SK-N-SH (cell line): ENCODE results near the gene ZNRF1. TPM values are rescaled to one million over a fixed set of nuclear protein-coding genes. Genes with fewer than 3 reads are reported as not detected.

Source experiments
- CTCF ChIA-PET: fragments of 300-600, 350-600 bp; formaldehyde crosslinking; extraction: SDS; loops from one replicate; lab custom pipeline; 2021; lab: Yijun Ruan, JAX
- POLR2A ChIA-PET: fragments of 350-600 bp; sonication (Branson Sonifier 250); formaldehyde crosslinking; extraction: SDS; loops from one replicate; lab custom pipeline; 2020; ENCODE audit warnings: antibody characterized with exemption, inconsistent platforms; lab: Yijun Ruan, JAX
- DNase-seq: peaks from one replicate; pipeline ENCODE4 v3.0.0; 2012
- H2AFZ ChIP-seq: fragments of 200-600 bp; sonication (generic); 2 replicates; pipeline ENCODE4 v1.8.1; 2016; ENCODE audit warnings: antibody characterized with exemption, mild to moderate bottlenecking, low read depth
- H3F3A ChIP-seq: fragments of 200-600 bp; sonication (generic); replicated peaks from 2 replicates; pipeline ENCODE3; 2016; ENCODE audit warnings: antibody characterized with exemption, mild to moderate bottlenecking; ENCODE audit not compliant: insufficient read depth
- H3K27ac ChIP-seq, 2 experiments: fragments of 200-500 bp in 1 of 2; fragments of 200-600 bp in 1 of 2; sonication (Bioruptor generic) in 1 of 2; sonication (generic), shearing (Covaris generic) in 1 of 2; 2 replicates each; pipeline versions ENCODE4 v1.5.1 to v1.6.1; 2014 to 2016; ENCODE audit warnings: low read depth in 2 of 2, inconsistent platforms in 1 of 2, low read length in 1 of 2, mild to moderate bottlenecking in 1 of 2, mixed read lengths in 1 of 2
- H3K27me3 ChIP-seq: fragments of 200-600 bp; sonication (generic), shearing (Covaris generic); 2 replicates; pipeline ENCODE4 v1.6.1; 2016; ENCODE audit warnings: mixed run types; ENCODE audit not compliant: insufficient read depth
- H3K36me3 ChIP-seq, 2 experiments: fragments of 200-500 bp in 1 of 2; fragments of 200-600 bp in 1 of 2; sonication (Bioruptor generic) in 1 of 2; sonication (generic) in 1 of 2; replicated peaks in 1 of 2; 2 replicates each; pipeline versions ENCODE3 to v1.5.1; 2014 to 2016; ENCODE audit warnings: low read length in 1 of 2, mild to moderate bottlenecking in 1 of 2; ENCODE audit not compliant: insufficient read depth in 2 of 2, control insufficient read depth in 1 of 2
- H3K4me1 ChIP-seq, 2 experiments: fragments of 200-500 bp in 1 of 2; fragments of 200-600 bp in 1 of 2; sonication (Bioruptor generic) in 1 of 2; sonication (generic), shearing (Covaris generic) in 1 of 2; 2 replicates each; pipeline versions ENCODE4 v1.5.1 to v1.6.1; 2014 to 2016; ENCODE audit warnings: low read depth in 1 of 2, low read length in 1 of 2, mixed run types in 1 of 2; ENCODE audit not compliant: insufficient read depth in 2 of 2, control insufficient read depth in 1 of 2
- H3K4me2 ChIP-seq: fragments of 200-600 bp; sonication (generic), shearing (Covaris generic); 2 replicates; pipeline ENCODE4 v1.6.1; 2017; ENCODE audit warnings: mixed run types
- H3K4me3 ChIP-seq, 2 experiments: fragments of 200-500 bp in 1 of 2; fragments of 200-600 bp in 1 of 2; sonication (Bioruptor generic) in 1 of 2; sonication (generic), shearing (Covaris generic) in 1 of 2; 2 replicates each; pipeline versions ENCODE4 v1.5.1 to v1.8.1; 2014 to 2016; ENCODE audit warnings: low read depth in 2 of 2, inconsistent platforms in 1 of 2, low read length in 1 of 2, mild to moderate bottlenecking in 1 of 2, mixed read lengths in 1 of 2, moderate library complexity in 1 of 2
- H3K79me2 ChIP-seq: fragments of 200-600 bp; sonication (generic); 2 replicates; pipeline ENCODE4 v1.8.1; 2017; ENCODE audit warnings: mild to moderate bottlenecking; ENCODE audit not compliant: insufficient read depth
- H3K9ac ChIP-seq: fragments of 200-600 bp; sonication (generic); 2 replicates; pipeline ENCODE4 v1.6.1; 2017; ENCODE audit warnings: mixed run types
- H3K9me2 ChIP-seq: fragments of 200-600 bp; sonication (generic); 2 replicates; pipeline ENCODE4 v1.6.1; 2017; ENCODE audit warnings: mixed run types
- H3K9me3 ChIP-seq: fragments of 200-600 bp; sonication (generic); 2 replicates; pipeline ENCODE4 v1.6.1; 2017; ENCODE audit warnings: mixed run types, mild to moderate bottlenecking, moderate library complexity
- H4K20me1 ChIP-seq: fragments of 200-600 bp; sonication (generic); 2 replicates; pipeline ENCODE4 v1.6.1; 2017; ENCODE audit warnings: mild to moderate bottlenecking, mixed run types; ENCODE audit not compliant: insufficient read depth
- CHD2 ChIP-seq: fragments of 150-350 bp; IDR thresholded peaks from 2 replicates; pipeline ENCODE4 v1.6.1; 2018; ENCODE audit warnings: low read length; ENCODE audit not compliant: partially characterized antibody
- FOSL2 ChIP-seq: IDR thresholded peaks from 2 replicates; pipeline ENCODE4 v1.4.0; 2012; ENCODE audit warnings: low read depth, mild to moderate bottlenecking, moderate library complexity, borderline replicate concordance
- FOXJ3 ChIP-seq: sonication (generic); formaldehyde crosslinking; IDR thresholded peaks from 2 replicates; pipeline ENCODE4 v1.5.1; 2020; ENCODE audit warnings: mild to moderate bottlenecking, missing genetic modification reagents
- GABPA ChIP-seq: IDR thresholded peaks from 2 replicates; pipeline ENCODE4 v1.4.0; 2012; ENCODE audit warnings: low read depth, mild to moderate bottlenecking
- JUND ChIP-seq: IDR thresholded peaks from 2 replicates; pipeline ENCODE4 v1.4.0; 2012
- NFIC ChIP-seq: IDR thresholded peaks from 2 replicates; pipeline ENCODE4 v1.4.0; 2012; ENCODE audit warnings: borderline replicate concordance
- RAD21 ChIP-seq: IDR thresholded peaks from 2 replicates; pipeline ENCODE4 v1.6.1; 2012; ENCODE audit warnings: mild to moderate bottlenecking, low read length
- RFX5 ChIP-seq: IDR thresholded peaks from 2 replicates; pipeline ENCODE4 v1.6.1; 2012; ENCODE audit warnings: mild to moderate bottlenecking, improper control_type of control experiment, low read length
- RXRA ChIP-seq: IDR thresholded peaks from 2 replicates; pipeline ENCODE4 v1.4.0; 2012; ENCODE audit warnings: low read depth, mild to moderate bottlenecking, borderline replicate concordance
- SIN3A ChIP-seq: IDR thresholded peaks from 2 replicates; pipeline ENCODE4 v1.6.1; 2012; ENCODE audit warnings: low read depth, mild to moderate bottlenecking, low read length, moderate library complexity, borderline replicate concordance
- SMC3 ChIP-seq: IDR thresholded peaks from 2 replicates; pipeline ENCODE4 v1.6.1; 2012; ENCODE audit warnings: low read depth, low read length, improper control_type of control experiment
- TAF1 ChIP-seq: IDR thresholded peaks from 2 replicates; pipeline ENCODE4 v1.6.1; 2012; ENCODE audit warnings: low read depth, mild to moderate bottlenecking, low read length, moderate library complexity, borderline replicate concordance
- TCF12 ChIP-seq: IDR thresholded peaks from 2 replicates; pipeline ENCODE4 v1.4.0; 2012
- TEAD4 ChIP-seq: IDR thresholded peaks from 2 replicates; pipeline ENCODE4 v1.4.0; 2012; ENCODE audit warnings: mild to moderate bottlenecking, borderline replicate concordance; ENCODE audit not compliant: insufficient read depth
- WGBS: methylation state at CpG from one replicate; pipeline ENCODE4 v1.1.6; 2017; ENCODE audit warnings: low lambda C conversion rate; 5-methylcytosine and 5-hydroxymethylcytosine counted together
- polyA plus RNA-seq, 3 experiments: library from polyadenylated mRNA; depleted of rRNA; stranded (reverse); fragments of >200 nt; gene quantifications; 2 replicates each; pipeline ENCODE4 v1.2.3, GENCODE V29; 2012
- TF ChIP-seq, protein P1 (sequence below): IDR thresholded peaks from 2 replicates; pipeline ENCODE4 v1.4.0; 2012; ENCODE audit warnings: low read depth
- TF ChIP-seq, protein P2 (sequence below): IDR thresholded peaks from 2 replicates; pipeline ENCODE4 v1.4.0; 2012; ENCODE audit warnings: low read depth, borderline replicate concordance
- TF ChIP-seq, protein P3 (sequence below): fragments of 150-350 bp; IDR thresholded peaks from 2 replicates; pipeline ENCODE4 v1.6.1; 2017; ENCODE audit warnings: antibody characterized with exemption, low read length, low read depth, borderline replicate concordance
- TF ChIP-seq, protein P4 (sequence below): IDR thresholded peaks from 2 replicates; pipeline ENCODE4 v1.4.0; 2012; ENCODE audit warnings: low read depth, borderline replicate concordance
- TF ChIP-seq, protein P5 (sequence below): fragments of 200-600 bp; sonication (generic); IDR thresholded peaks from 2 replicates; pipeline ENCODE4 v1.6.1; 2017; ENCODE audit warnings: antibody characterized with exemption, mild to moderate bottlenecking, moderate library complexity

The ZNRF1 gene
- polyA plus RNA-seq, 1 of the 3 experiments (the other 2 are of a cell fraction) = 23.7 TPM

DNA sequence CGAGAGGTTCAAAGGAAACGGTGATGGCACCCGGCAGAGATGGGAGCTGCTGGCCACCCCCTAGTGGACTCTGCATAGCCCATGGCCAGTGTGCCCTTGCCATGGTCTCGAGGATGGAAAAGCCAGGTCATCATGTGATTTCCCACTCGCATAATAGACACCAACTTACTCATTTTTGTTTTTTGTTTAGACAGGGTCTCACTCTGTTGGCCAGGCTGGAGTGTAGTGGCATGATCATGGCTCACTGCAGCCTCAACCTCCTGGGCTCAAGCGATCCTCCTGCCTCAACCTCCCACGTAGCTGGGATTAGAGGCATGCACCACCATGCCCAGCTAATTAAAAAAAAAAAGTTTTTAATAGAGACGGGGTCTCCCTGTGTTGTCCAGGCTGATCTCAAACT, 90.1 kb downstream of the ZNRF1 start:
- H3K27ac ChIP-seq = no peak overlapping the region; a peak in 1 of 4 replicates
- H3K27me3 ChIP-seq = no peaks in the 10 kb centered on the region
- H3K4me2 ChIP-seq = no peak overlapping the region
- no peaks in the 10 kb centered on the region for H3K9me2 ChIP-seq
- CTCF ChIA-PET = interaction anchor here (0.8 to 2.9 kb wide), 5 partner anchors 8 to 107 kb away, joined by 3 to 18 read pairs (median 4); partner anchors contain the start of gene ZNRF1
- H3K79me2 ChIP-seq = peaks cover 61% of the 10 kb centered on the region
- DNase-seq = no peak
- peaks cover 13 to 31% of the 10 kb centered on the region in 2 experiments; a peak in 3 of 4 replicates for H3K4me1 ChIP-seq
- no peaks in the 10 kb centered on the region for H3K9me3 ChIP-seq
- peaks cover 3% of the 10 kb centered on the region for H3F3A ChIP-seq
- TF ChIP-seq, protein P1, sequence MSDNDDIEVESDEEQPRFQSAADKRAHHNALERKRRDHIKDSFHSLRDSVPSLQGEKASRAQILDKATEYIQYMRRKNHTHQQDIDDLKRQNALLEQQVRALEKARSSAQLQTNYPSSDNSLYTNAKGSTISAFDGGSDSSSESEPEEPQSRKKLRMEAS = no peak
- no peak for TF ChIP-seq SIN3A
- TF ChIP-seq TAF1 = no peak
- TF ChIP-seq, protein P2, sequence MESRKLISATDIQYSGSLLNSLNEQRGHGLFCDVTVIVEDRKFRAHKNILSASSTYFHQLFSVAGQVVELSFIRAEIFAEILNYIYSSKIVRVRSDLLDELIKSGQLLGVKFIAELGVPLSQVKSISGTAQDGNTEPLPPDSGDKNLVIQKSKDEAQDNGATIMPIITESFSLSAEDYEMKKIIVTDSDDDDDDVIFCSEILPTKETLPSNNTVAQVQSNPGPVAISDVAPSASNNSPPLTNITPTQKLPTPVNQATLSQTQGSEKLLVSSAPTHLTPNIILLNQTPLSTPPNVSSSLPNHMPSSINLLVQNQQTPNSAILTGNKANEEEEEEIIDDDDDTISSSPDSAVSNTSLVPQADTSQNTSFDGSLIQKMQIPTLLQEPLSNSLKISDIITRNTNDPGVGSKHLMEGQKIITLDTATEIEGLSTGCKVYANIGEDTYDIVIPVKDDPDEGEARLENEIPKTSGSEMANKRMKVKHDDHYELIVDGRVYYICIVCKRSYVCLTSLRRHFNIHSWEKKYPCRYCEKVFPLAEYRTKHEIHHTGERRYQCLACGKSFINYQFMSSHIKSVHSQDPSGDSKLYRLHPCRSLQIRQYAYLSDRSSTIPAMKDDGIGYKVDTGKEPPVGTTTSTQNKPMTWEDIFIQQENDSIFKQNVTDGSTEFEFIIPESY = no peak
- TF ChIP-seq FOSL2 = no peak
- no peak for TF ChIP-seq SMC3
- TF ChIP-seq, protein P3, sequence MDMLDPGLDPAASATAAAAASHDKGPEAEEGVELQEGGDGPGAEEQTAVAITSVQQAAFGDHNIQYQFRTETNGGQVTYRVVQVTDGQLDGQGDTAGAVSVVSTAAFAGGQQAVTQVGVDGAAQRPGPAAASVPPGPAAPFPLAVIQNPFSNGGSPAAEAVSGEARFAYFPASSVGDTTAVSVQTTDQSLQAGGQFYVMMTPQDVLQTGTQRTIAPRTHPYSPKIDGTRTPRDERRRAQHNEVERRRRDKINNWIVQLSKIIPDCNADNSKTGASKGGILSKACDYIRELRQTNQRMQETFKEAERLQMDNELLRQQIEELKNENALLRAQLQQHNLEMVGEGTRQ = no peak
- no peak for TF ChIP-seq GABPA
- no peak for TF ChIP-seq TEAD4
- TF ChIP-seq CHD2 = no peak
- no peak for TF ChIP-seq RFX5
- TF ChIP-seq, protein P4, sequence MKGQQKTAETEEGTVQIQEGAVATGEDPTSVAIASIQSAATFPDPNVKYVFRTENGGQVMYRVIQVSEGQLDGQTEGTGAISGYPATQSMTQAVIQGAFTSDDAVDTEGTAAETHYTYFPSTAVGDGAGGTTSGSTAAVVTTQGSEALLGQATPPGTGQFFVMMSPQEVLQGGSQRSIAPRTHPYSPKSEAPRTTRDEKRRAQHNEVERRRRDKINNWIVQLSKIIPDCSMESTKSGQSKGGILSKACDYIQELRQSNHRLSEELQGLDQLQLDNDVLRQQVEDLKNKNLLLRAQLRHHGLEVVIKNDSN = no peak
- no peak for TF ChIP-seq NFIC
- no peak for TF ChIP-seq RXRA
- no peak for TF ChIP-seq JUND
- no peak for TF ChIP-seq TCF12
- TF ChIP-seq FOXJ3 (CRISPR knock-in tag) = no peak
- no peak for TF ChIP-seq RAD21
- TF ChIP-seq, protein P5, sequence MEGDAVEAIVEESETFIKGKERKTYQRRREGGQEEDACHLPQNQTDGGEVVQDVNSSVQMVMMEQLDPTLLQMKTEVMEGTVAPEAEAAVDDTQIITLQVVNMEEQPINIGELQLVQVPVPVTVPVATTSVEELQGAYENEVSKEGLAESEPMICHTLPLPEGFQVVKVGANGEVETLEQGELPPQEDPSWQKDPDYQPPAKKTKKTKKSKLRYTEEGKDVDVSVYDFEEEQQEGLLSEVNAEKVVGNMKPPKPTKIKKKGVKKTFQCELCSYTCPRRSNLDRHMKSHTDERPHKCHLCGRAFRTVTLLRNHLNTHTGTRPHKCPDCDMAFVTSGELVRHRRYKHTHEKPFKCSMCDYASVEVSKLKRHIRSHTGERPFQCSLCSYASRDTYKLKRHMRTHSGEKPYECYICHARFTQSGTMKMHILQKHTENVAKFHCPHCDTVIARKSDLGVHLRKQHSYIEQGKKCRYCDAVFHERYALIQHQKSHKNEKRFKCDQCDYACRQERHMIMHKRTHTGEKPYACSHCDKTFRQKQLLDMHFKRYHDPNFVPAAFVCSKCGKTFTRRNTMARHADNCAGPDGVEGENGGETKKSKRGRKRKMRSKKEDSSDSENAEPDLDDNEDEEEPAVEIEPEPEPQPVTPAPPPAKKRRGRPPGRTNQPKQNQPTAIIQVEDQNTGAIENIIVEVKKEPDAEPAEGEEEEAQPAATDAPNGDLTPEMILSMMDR = no peak
- POLR2A ChIA-PET = interaction anchor here (1.7 kb wide), 1 partner anchor 17 kb away, joined by 4 read pairs; no protein-coding TSS in a partner anchor
- H2AFZ ChIP-seq = no peak overlapping the region
- no peak overlapping the region for H3K9ac ChIP-seq
- WGBS = 85% methylated on average over 8 of the region's 8 CpGs
- H4K20me1 ChIP-seq = peaks cover 32% of the 10 kb centered on the region
- H3K36me3 ChIP-seq = peaks cover 0 to 3% of the 10 kb centered on the region in 2 experiments
- no peak overlapping the region for H3K4me3 ChIP-seq
